Glutamatergic neuron (in vitro differentiated cells): ENCODE results near the gene MAML2. TPM values are rescaled to one million over a fixed set of nuclear protein-coding genes. Genes with fewer than 3 reads are reported as not detected.

Experiments used
- DNase-seq: peaks from one replicate; pipeline ENCODE4 v3.0.0; 2022
- H3K27ac Mint-ChIP-seq: one replicate; pipeline ENCODE4 v1.8.0; 2020; ENCODE audit warnings: mild to moderate bottlenecking, mixed read lengths, inconsistent platforms; ENCODE audit not compliant: unreplicated experiment
- H3K27me3 Mint-ChIP-seq: one replicate; pipeline ENCODE4 v1.8.0; 2020; ENCODE audit warnings: mild to moderate bottlenecking, moderate library complexity, mixed read lengths, inconsistent platforms; ENCODE audit not compliant: unreplicated experiment
- H3K36me3 Mint-ChIP-seq: one replicate; pipeline ENCODE4 v1.8.0; 2020; ENCODE audit warnings: mild to moderate bottlenecking, mixed read lengths, inconsistent platforms; ENCODE audit not compliant: unreplicated experiment
- H3K4me1 Mint-ChIP-seq: one replicate; pipeline ENCODE4 v1.8.0; 2020; ENCODE audit warnings: mild to moderate bottlenecking, low read depth, mixed read lengths, inconsistent platforms; ENCODE audit not compliant: unreplicated experiment
- H3K4me3 Mint-ChIP-seq: one replicate; pipeline ENCODE4 v1.8.0; 2020; ENCODE audit warnings: mild to moderate bottlenecking, mixed read lengths, inconsistent platforms; ENCODE audit not compliant: unreplicated experiment
- H3K9me3 Mint-ChIP-seq: one replicate; pipeline ENCODE4 v1.8.0; 2020; ENCODE audit warnings: mild to moderate bottlenecking, moderate library complexity, mixed read lengths, inconsistent platforms; ENCODE audit not compliant: unreplicated experiment
- CTCF ChIP-seq: fragments of 200-600 bp; sonication (generic); IDR thresholded peaks from one replicate; pipeline ENCODE4 v1.5.0; 2021; ENCODE audit not compliant: partially characterized antibody, unreplicated experiment
- total RNA-seq: library from RNA; stranded (reverse); fragmentation: NEBNext Ultra II Directional; extraction: Animal tissue kit (Norgen Biotek cat#: 25700); gene quantifications from one replicate; pipeline ENCODE4 v1.2.1, GENCODE V29; 2021; ENCODE audit not compliant: unreplicated experiment

MAML2 gene
- total RNA-seq, 1 donor from 2014 or later, result 2.1 TPM

DNA sequence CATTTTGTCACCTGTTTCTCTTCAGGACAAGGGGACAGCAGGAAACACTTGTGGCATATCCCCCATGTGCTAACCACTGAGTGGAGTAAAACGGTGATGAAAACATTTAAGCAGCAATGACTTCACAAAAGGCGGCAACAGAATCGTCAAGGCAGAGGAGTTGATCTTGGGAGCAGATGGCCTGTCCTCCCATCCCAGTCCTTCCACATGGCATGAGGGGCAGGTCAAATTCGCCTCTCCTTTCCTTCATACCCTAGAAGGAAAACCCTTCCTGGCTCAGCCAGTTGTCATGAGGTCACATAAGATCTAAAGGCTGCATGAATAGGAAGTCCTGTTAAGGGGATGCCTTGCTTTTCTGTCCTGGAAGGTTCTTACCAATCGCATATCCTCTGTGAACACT, 169.1 kb downstream of the MAML2 start:
- TF ChIP-seq CTCF, result no peak
- H3K9me3 Mint-ChIP-seq, result no peaks in the 10 kb centered on the region
- H3K4me1 Mint-ChIP-seq, result peaks cover 11% of the 10 kb centered on the region
- H3K27me3 Mint-ChIP-seq, result peaks cover 3% of the 10 kb centered on the region
- H3K4me3 Mint-ChIP-seq, result no peak overlapping the region
- no peak overlapping the region for H3K27ac Mint-ChIP-seq
- no peak for DNase-seq
- no peaks in the 10 kb centered on the region for H3K36me3 Mint-ChIP-seq

DNA sequence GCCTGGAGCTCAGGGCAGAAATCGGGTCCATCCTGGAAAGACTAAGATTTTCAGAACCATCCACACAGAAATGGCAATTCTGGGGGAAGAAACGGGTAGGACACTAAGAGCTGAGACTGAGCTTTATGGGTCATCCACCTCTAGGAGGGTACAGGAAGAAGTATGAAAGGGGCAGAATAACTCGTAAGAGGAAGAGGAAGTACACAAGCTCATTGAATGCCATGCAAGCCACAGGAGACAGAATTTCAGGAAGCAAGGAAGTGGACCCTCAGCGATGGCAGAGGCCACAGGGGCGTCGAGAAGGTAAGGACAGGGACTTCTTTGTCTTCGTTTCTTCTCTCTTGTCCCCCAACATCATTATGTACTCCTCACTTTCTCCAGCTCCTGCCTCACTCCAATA, 169.6 kb downstream of the MAML2 start:
- no peaks in the 10 kb centered on the region for H3K36me3 Mint-ChIP-seq
- H3K27me3 Mint-ChIP-seq, result peaks cover 3% of the 10 kb centered on the region
- H3K27ac Mint-ChIP-seq, result no peak overlapping the region
- no peak for DNase-seq
- H3K9me3 Mint-ChIP-seq, result no peaks in the 10 kb centered on the region
- H3K4me1 Mint-ChIP-seq, result peaks cover 8% of the 10 kb centered on the region
- no peak overlapping the region for H3K4me3 Mint-ChIP-seq
- TF ChIP-seq CTCF, result no peak

GRCh38 chr11:96172604-96173003, 170.4 kb downstream of the MAML2 start:
- no peaks in the 10 kb centered on the region for H3K27me3 Mint-ChIP-seq
- TF ChIP-seq CTCF, result no peak
- H3K4me3 Mint-ChIP-seq, result no peak overlapping the region
- no peak for DNase-seq
- peaks cover 3% of the 10 kb centered on the region for H3K4me1 Mint-ChIP-seq
- H3K36me3 Mint-ChIP-seq, result no peaks in the 10 kb centered on the region
- H3K27ac Mint-ChIP-seq, result no peak overlapping the region
- H3K9me3 Mint-ChIP-seq, result no peaks in the 10 kb centered on the region

DNA sequence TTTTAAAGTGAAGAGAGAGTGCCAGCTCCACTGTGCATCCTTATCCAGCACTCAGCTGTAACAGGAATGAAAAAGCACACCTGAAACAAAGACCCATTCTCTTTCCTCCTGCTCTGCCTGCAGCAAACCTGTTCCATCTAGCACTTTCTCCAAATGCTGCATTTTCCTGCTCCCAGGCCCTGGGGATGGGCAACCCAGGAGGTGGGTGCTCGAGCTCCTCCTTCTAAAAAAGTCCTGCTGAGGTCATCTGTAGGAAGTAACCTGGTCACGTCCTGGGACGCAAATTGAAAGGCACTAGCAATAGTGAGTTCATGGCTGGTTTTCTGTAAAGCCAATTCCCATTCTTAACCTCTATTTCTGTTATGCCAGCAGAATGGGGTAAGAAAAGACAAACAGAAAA, 173.7 kb downstream of the MAML2 start:
- H3K4me3 Mint-ChIP-seq, result no peak overlapping the region
- no peaks in the 10 kb centered on the region for H3K36me3 Mint-ChIP-seq
- no peak for TF ChIP-seq CTCF
- no peaks in the 10 kb centered on the region for H3K9me3 Mint-ChIP-seq
- DNase-seq, result no peak
- peaks cover 16% of the 10 kb centered on the region for H3K4me1 Mint-ChIP-seq
- no peak overlapping the region for H3K27ac Mint-ChIP-seq
- peaks cover 5% of the 10 kb centered on the region for H3K27me3 Mint-ChIP-seq

GRCh38 chr11:96168623-96169022, 174.4 kb downstream of the MAML2 start:
- Mint-ChIP-seq H3K27ac (no peak overlapping the region), H3K4me3 (no peak overlapping the region), H3K27me3 (peaks cover 5% of the 10 kb centered on the region), H3K4me1 (peaks cover 16% of the 10 kb centered on the region), H3K36me3 (no peaks in the 10 kb centered on the region), H3K9me3 (no peaks in the 10 kb centered on the region)
- TF ChIP-seq CTCF, result no peak
- DNase-seq, result no peak
